HL-60 (cell line): ENCODE measurements around the gene MBNL1.

ENCODE experiments used
- POLR2AphosphoS5 ChIP-seq: IDR thresholded peaks from 2 replicates; pipeline ENCODE4 v1.6.1; 2012; ENCODE audit warnings: low read depth
- TF ChIP-seq, protein P1 (sequence below): IDR thresholded peaks from one replicate; pipeline ENCODE4 v1.5.1; 2011; ENCODE audit warnings: low read length, control low read depth, inconsistent platforms; ENCODE audit not compliant: insufficient read depth
- TF ChIP-seq, protein P2 (sequence below): IDR thresholded peaks from 2 replicates; pipeline ENCODE4 v1.6.1; 2012; ENCODE audit warnings: low read depth; ENCODE audit not compliant: insufficient replicate concordance

DNA sequence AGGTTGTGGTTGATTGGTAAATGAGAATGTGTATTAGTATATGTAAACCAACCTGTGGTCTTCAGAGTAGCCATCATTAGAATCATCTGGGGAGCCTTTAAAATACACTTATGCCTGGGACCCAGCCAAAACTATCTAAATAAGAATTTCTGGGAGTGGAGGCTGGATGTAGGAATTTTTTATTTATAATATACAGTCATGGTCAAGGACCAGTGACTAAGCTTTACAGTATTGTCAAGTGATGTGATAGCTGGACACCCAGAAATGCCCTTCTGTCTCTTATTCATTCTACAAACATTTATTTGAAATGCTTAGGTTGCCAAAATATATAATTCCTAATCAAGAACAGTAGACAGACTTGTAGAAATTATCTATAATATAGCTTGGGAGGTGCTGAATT lies 132.2 kb downstream of the MBNL1 start:
- TF ChIP-seq, protein P1, sequence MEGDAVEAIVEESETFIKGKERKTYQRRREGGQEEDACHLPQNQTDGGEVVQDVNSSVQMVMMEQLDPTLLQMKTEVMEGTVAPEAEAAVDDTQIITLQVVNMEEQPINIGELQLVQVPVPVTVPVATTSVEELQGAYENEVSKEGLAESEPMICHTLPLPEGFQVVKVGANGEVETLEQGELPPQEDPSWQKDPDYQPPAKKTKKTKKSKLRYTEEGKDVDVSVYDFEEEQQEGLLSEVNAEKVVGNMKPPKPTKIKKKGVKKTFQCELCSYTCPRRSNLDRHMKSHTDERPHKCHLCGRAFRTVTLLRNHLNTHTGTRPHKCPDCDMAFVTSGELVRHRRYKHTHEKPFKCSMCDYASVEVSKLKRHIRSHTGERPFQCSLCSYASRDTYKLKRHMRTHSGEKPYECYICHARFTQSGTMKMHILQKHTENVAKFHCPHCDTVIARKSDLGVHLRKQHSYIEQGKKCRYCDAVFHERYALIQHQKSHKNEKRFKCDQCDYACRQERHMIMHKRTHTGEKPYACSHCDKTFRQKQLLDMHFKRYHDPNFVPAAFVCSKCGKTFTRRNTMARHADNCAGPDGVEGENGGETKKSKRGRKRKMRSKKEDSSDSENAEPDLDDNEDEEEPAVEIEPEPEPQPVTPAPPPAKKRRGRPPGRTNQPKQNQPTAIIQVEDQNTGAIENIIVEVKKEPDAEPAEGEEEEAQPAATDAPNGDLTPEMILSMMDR = no peak
- TF ChIP-seq POLR2AphosphoS5 = no peak
- TF ChIP-seq, protein P2, sequence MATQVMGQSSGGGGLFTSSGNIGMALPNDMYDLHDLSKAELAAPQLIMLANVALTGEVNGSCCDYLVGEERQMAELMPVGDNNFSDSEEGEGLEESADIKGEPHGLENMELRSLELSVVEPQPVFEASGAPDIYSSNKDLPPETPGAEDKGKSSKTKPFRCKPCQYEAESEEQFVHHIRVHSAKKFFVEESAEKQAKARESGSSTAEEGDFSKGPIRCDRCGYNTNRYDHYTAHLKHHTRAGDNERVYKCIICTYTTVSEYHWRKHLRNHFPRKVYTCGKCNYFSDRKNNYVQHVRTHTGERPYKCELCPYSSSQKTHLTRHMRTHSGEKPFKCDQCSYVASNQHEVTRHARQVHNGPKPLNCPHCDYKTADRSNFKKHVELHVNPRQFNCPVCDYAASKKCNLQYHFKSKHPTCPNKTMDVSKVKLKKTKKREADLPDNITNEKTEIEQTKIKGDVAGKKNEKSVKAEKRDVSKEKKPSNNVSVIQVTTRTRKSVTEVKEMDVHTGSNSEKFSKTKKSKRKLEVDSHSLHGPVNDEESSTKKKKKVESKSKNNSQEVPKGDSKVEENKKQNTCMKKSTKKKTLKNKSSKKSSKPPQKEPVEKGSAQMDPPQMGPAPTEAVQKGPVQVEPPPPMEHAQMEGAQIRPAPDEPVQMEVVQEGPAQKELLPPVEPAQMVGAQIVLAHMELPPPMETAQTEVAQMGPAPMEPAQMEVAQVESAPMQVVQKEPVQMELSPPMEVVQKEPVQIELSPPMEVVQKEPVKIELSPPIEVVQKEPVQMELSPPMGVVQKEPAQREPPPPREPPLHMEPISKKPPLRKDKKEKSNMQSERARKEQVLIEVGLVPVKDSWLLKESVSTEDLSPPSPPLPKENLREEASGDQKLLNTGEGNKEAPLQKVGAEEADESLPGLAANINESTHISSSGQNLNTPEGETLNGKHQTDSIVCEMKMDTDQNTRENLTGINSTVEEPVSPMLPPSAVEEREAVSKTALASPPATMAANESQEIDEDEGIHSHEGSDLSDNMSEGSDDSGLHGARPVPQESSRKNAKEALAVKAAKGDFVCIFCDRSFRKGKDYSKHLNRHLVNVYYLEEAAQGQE = no peak
